Heart right ventricle (tissue), 16 donors: ENCODE results near the gene LGSN. TPM values are rescaled to one million over a fixed set of nuclear protein-coding genes. Genes with fewer than 3 reads are reported as not detected.

Experiments
- ATAC-seq, 8 donors: fragments of 200-7000 bp; cut with Tn5 transposase; one replicate each; pipeline ENCODE4 v1.9.1; 2020; ENCODE audit warnings: mild to moderate bottlenecking in 8 of 8, moderate library complexity in 8 of 8, moderate number of reproducible peaks in 1 of 8
- DNase-seq, 2 donors: peaks; one replicate each; pipeline ENCODE4 v3.0.0-alpha.2; 2020
- H3K27ac ChIP-seq, 10 donors: fragments of 200-600 bp; sonication (generic) in 2 of 10; one replicate each; pipeline versions ENCODE4 v1.5.0 to v1.8.0; 2020 to 2022; ENCODE audit warnings: mild to moderate bottlenecking in 3 of 10
- H3K27me3 ChIP-seq, 7 donors: fragments of 200-600 bp; one replicate each; pipeline ENCODE4 v1.8.0; 2021 to 2022; ENCODE audit warnings: mild to moderate bottlenecking in 2 of 7
- H3K36me3 ChIP-seq, 9 donors: fragments of 200-600 bp; sonication (generic) in 1 of 9; one replicate each; pipeline versions ENCODE4 v1.5.0 to v1.8.0; 2020 to 2022; ENCODE audit warnings: mild to moderate bottlenecking in 2 of 9
- H3K4me1 ChIP-seq, 9 donors: fragments of 200-600 bp; sonication (generic) in 1 of 9; one replicate each; pipeline versions ENCODE4 v1.5.0 to v1.8.0; 2020 to 2022; ENCODE audit warnings: mild to moderate bottlenecking in 4 of 9
- H3K4me3 ChIP-seq, 10 donors: fragments of 200-600 bp; sonication (generic) in 2 of 10; one replicate each; pipeline versions ENCODE4 v1.5.0 to v1.8.0; 2020 to 2022; ENCODE audit warnings: mild to moderate bottlenecking in 7 of 10, moderate library complexity in 2 of 10
- H3K9me3 ChIP-seq, 11 donors: fragments of 200-600 bp in 10 of 11; sonication (generic) in 2 of 11; one replicate each; pipeline versions ENCODE4 v1.5.0 to v1.8.0; 2013 to 2022; ENCODE audit warnings: mild to moderate bottlenecking in 2 of 11, control low read depth in 1 of 11, moderate library complexity in 1 of 11
- CTCF ChIP-seq, 9 donors: fragments of 200-600 bp; sonication (generic) in 2 of 9; IDR thresholded peaks; one replicate each; pipeline versions ENCODE4 v1.5.0 to v1.8.0; 2021 to 2022; ENCODE audit warnings: antibody characterized with exemption in 9 of 9, mild to moderate bottlenecking in 5 of 9, moderate library complexity in 1 of 9
- WGBS, 2 donors: extraction: QIAGEN DNeasy Blood & Tissue Kit; methylation state at CpG; one replicate each; pipeline ENCODE4 v1.1.7; 2013; ENCODE audit warnings: inconsistent platforms in 1 of 2; 5-methylcytosine and 5-hydroxymethylcytosine counted together
- intact Hi-C, 10 donors: fragments of 100-400 bp; cut with DNase I; formaldehyde crosslinking; loops; one replicate each; pipeline versions ENCODE4 v1.11.1 to v1.14.2; 2022
- polyA plus RNA-seq, 2 donors: library from polyadenylated mRNA; stranded (reverse); fragments of 200-250 nt; gene quantifications; one replicate each; pipeline ENCODE4 v1.2.3, GENCODE V29; 2013
- total RNA-seq, 10 donors: library from RNA; stranded (reverse); fragmentation: NEBNext Ultra II Directional in 3 of 10; extraction: Animal tissue kit (Norgen Biotek cat#: 25700) in 3 of 10; gene quantifications; one replicate each; pipeline versions ENCODE4 v1.2.1 to v1.2.4, GENCODE V29; 2021 to 2023
- donor health status: Arrhythmogenic right ventricular cardiomyopathy.
- donor health status: ischemic (EF 13 %, LVEDD 7.1; RV severe dilation, severe dysfunction).
- donor health status: healthy with polysubstance abuse.
- donor health status: DM: no; HTN: yes; CAD: no.
- donor health status: DM: no; HTN: no; CAD: no.
- donor health status: ischemic (EF 25% LVEDD 6.9; RV normal size, moderate dysfunction).
- donor health status: ischemic (EF 25% LVEDD 5.7; RV mildly dilated, moderate dysfunction).
- donor health status: healthy.
- donor health status: DM: yes; HTN: yes; CAD: no.
- donor health status: Ischemic cardiomyopathy.
- donor health status: ischemic (EF 35%, LVEDD 5.7; RV mildly dilated, moderate dysfunction).
- donor health status: nonischemic (EF 11% LVEDD 7.7; RV severe dilation, severe dysfunction).
- donor health status: DM: yes; HTN: yes; CAD: no.
- donor health status: PGD.
- donor health status: ischemic (EF 29% LVEDD 5.4; RV normal size, mild dysfunction).
- donor health status: nonischemic (EF 23%, LVEDD 6.1; RV moderate dilation, normal function).

LGSN gene
- total and polyA plus RNA-seq, 12 donors = not detected

GRCh38 chr6:63249875-63250482 is 69.8 kb downstream of the LGSN start:
- no peak for TF ChIP-seq CTCF (IDR thresholded peaks at IDR 0.05)
- Histone ChIP-seq H3K27me3 (no peaks in the 10 kb centered on the region), H3K9me3 (peaks cover 0 to 8% (median 0%) of the 10 kb centered on the region in 11 donors), H3K36me3 (no peaks in the 10 kb centered on the region), H3K27ac (no peak overlapping the region), H3K4me3 (no peak overlapping the region), H3K4me1 (no peaks in the 10 kb centered on the region)
- no peak for ATAC-seq
- intact Hi-C loops = no loop called here
- DNase-seq = no peak
- 87 to 90% methylated on average over 3 of the region's 3 CpGs for whole genome bisulfite sequencing, 2 donors

DNA sequence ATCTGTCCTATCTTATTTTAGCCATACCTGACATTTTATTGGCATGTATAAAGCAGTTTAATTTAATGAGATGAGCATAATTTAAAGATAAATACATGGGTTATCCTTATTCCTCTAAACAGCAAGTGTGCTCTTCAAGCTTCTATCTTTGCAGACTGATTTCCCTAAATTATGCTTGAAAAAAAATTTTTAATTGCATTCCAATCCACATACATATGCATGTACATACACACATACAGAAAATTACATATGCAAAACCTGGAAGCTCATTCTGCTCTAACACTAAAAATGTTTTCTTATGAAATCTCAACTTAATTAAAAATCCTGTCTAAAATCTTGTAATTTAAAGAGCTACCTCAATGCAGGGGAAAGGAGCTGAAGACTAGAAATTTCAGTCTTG is 73.2 kb downstream of the LGSN start:
- no peak overlapping the region for H3K4me3 ChIP-seq
- no peaks in the 10 kb centered on the region for H3K9me3 ChIP-seq
- no peaks in the 10 kb centered on the region for H3K27me3 ChIP-seq
- no peaks in the 10 kb centered on the region for H3K4me1 ChIP-seq
- DNase-seq (no peak), ATAC-seq (no peak)
- TF ChIP-seq CTCF (IDR thresholded peaks at IDR 0.05) = no peak
- H3K27ac ChIP-seq = no peak overlapping the region
- intact Hi-C loops = no loop called here
- H3K36me3 ChIP-seq = no peaks in the 10 kb centered on the region

- Histone ChIP-seq H3K9me3 (no peaks in the 10 kb centered on the region), H3K36me3 (no peaks in the 10 kb centered on the region), H3K27me3 (no peaks in the 10 kb centered on the region), H3K4me1 (no peaks in the 10 kb centered on the region), H3K4me3 (no peak overlapping the region), H3K27ac (no peak overlapping the region)
- no peak for TF ChIP-seq CTCF (IDR thresholded peaks at IDR 0.05)
- intact Hi-C loops = no loop called here
- WGBS, 2 donors = 75 to 79% methylated on average over 1 of the region's 1 CpG
- DNase-seq (no peak), ATAC-seq (no peak)
Observed at GRCh38 chr6:63245909-63246308, 73.9 kb downstream of the LGSN start.

- Histone ChIP-seq H3K4me3 (no peak overlapping the region), H3K27ac (no peak overlapping the region), H3K27me3 (no peaks in the 10 kb centered on the region), H3K36me3 (no peaks in the 10 kb centered on the region), H3K4me1 (no peaks in the 10 kb centered on the region), H3K9me3 (no peaks in the 10 kb centered on the region)
- WGBS, 2 donors = 60 to 62% methylated on average over 2 of the region's 2 CpGs
- no peak for TF ChIP-seq CTCF (IDR thresholded peaks at IDR 0.05)
- intact Hi-C loops = no loop called here
- DNase-seq (no peak), ATAC-seq (no peak)
Observed at GRCh38 chr6:63245420-63245819, 74.4 kb downstream of the LGSN start.
